Ovary (tissue), 9 donors: ENCODE measurements around the gene HIGD1A. TPM values are rescaled to one million over a fixed set of nuclear protein-coding genes. Genes with fewer than 3 reads are reported as not detected.

ENCODE experiments used
- DNase-seq, 5 donors: peaks; one replicate each; pipeline ENCODE4 v3.0.0-alpha.2; 2019 to 2020
- H3K27ac ChIP-seq, 2 donors: fragments of 200-600 bp; one replicate each; pipeline versions ENCODE4 v1.5.1 to v1.8.0; 2019 to 2022
- H3K27me3 ChIP-seq: fragments of 200-600 bp; one replicate; pipeline ENCODE4 v1.8.0; 2022
- H3K36me3 ChIP-seq: fragments of 200-600 bp; sonication (generic); one replicate; pipeline ENCODE4 v1.5.1; 2019
- H3K4me1 ChIP-seq: one replicate; pipeline ENCODE4 v1.8.1; 2013; ENCODE audit warnings: mild to moderate bottlenecking, moderate library complexity; ENCODE audit not compliant: insufficient read depth
- H3K4me3 ChIP-seq: fragments of 200-600 bp; sonication (generic); one replicate; pipeline ENCODE4 v1.5.1; 2017
- H3K9me3 ChIP-seq, 2 donors: fragments of 200-600 bp in 1 of 2; sonication (generic) in 1 of 2; one replicate each; pipeline versions ENCODE4 v1.5.1 to v1.8.1; 2013 to 2019; ENCODE audit warnings: mild to moderate bottlenecking in 1 of 2, moderate library complexity in 1 of 2
- EP300 ChIP-seq: sonication (generic); formaldehyde crosslinking; IDR thresholded peaks from one replicate; pipeline ENCODE4 v1.6.1; 2017; ENCODE audit warnings: antibody characterized with exemption
- POLR2A ChIP-seq: fragments of 450-650 bp; IDR thresholded peaks from one replicate; pipeline ENCODE4 v1.6.1; 2017; ENCODE audit warnings: antibody characterized with exemption, mild to moderate bottlenecking, moderate library complexity
- WGBS, 3 donors: extraction: QIAGEN DNeasy Blood & Tissue Kit in 1 of 3; methylation state at CpG; one replicate each; pipeline versions ENCODE4 v1.1.5 to v1.1.7; 2013 to 2017; 5-methylcytosine and 5-hydroxymethylcytosine counted together
- intact Hi-C, 4 donors: fragments of 100-400 bp; cut with DNase I; formaldehyde crosslinking; loops; one replicate each; pipeline versions ENCODE4 v1.11.0 to v1.15.1; 2022 to 2023
- polyA plus RNA-seq, 2 donors: library from polyadenylated mRNA; stranded (reverse); fragments of 200-250 nt in 1 of 2; fragments of 350-450 nt in 1 of 2; fragmentation: Illumina TruSeq in 1 of 2; extraction: RNeasy Lipid Tissue Mini Kit (QIAGEN cat#74804) in 1 of 2; gene quantifications; one replicate each; pipeline ENCODE4 v1.2.3, GENCODE V29; 2013 to 2014
- small RNA-seq: library from RNA; depleted of rRNA; stranded (forward); fragments of <200 nt; gene quantifications from one replicate; pipeline ENCODE3, GENCODE V24; 2016
- total RNA-seq, 7 donors: library from RNA; depleted of rRNA in 2 of 7; stranded (reverse); fragments of >200 nt in 2 of 7; fragmentation: NEBNext Ultra II Directional in 3 of 7; extraction: Animal tissue kit (Norgen Biotek cat#: 25700) in 3 of 7; gene quantifications; one replicate each; pipeline versions ENCODE4 v1.1.0 to v1.2.4, GENCODE V29; 2016 to 2023
- TF ChIP-seq, protein P1 (sequence below), 3 donors: fragments of 450-650 bp in 2 of 3; fragments of 200-600 bp in 1 of 3; IDR thresholded peaks; one replicate each; pipeline versions ENCODE4 v1.5.1 to v1.8.0; 2016 to 2022; ENCODE audit warnings: antibody characterized with exemption in 3 of 3, mild to moderate bottlenecking in 1 of 3
- donor health status: DM: no; HTN: no; CAD: no; lungs with moderate emphysema.
- donor health status: DM: no; HTN: no; CAD: no.
- donor health status: Bipolar disorder and iron deficiency.
- donor health status: DM: yes; HTN: yes; CAD: no.
- donor health status: DM: no; HTN: no; CAD: no.
- donor health status: DM: yes; HTN: yes; CAD: no.

The HIGD1A gene
- total and polyA plus RNA-seq, 9 donors: 44.6 to 126 (median 65.4) TPM

DNA sequence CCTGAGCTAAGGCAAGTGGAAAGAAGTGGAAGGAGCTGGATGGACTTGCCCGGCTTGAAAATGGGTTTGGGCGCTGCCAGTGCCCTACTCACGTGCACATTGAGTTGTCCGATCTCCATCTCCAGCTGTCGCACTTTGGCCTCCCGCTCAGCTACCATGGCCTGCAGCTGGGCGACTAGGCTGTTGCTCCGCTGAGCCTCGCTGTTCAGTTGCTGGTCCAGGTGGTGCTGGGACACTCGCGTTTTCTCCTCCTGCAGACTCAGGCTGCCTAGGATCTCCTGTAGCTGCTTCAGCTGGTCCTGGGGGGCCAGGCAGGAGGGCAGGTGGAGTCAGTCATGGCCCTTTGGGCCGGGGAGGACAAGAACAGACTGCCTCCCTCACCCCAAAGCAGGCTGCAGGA is 68.7 kb downstream of the HIGD1A start:
- Histone ChIP-seq H3K9me3 (no peaks in the 10 kb centered on the region), H3K27ac (no peak overlapping the region), H3K4me1 (no peaks in the 10 kb centered on the region), H3K36me3 (no peaks in the 10 kb centered on the region), H3K27me3 (no peaks in the 10 kb centered on the region), H3K4me3 (no peak overlapping the region)
- intact Hi-C loops: no loop called here
- TF ChIP-seq POLR2A (no peak), EP300 (no peak)
- TF ChIP-seq, protein P1, sequence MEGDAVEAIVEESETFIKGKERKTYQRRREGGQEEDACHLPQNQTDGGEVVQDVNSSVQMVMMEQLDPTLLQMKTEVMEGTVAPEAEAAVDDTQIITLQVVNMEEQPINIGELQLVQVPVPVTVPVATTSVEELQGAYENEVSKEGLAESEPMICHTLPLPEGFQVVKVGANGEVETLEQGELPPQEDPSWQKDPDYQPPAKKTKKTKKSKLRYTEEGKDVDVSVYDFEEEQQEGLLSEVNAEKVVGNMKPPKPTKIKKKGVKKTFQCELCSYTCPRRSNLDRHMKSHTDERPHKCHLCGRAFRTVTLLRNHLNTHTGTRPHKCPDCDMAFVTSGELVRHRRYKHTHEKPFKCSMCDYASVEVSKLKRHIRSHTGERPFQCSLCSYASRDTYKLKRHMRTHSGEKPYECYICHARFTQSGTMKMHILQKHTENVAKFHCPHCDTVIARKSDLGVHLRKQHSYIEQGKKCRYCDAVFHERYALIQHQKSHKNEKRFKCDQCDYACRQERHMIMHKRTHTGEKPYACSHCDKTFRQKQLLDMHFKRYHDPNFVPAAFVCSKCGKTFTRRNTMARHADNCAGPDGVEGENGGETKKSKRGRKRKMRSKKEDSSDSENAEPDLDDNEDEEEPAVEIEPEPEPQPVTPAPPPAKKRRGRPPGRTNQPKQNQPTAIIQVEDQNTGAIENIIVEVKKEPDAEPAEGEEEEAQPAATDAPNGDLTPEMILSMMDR (IDR thresholded peaks at IDR 0.05): no peak
- peak in 1 of 5 donors; percentile 3 for DNase-seq
- WGBS, 3 donors: 90 to 94% (median 91%) methylated on average over 12 of the region's 12 CpGs

DNA sequence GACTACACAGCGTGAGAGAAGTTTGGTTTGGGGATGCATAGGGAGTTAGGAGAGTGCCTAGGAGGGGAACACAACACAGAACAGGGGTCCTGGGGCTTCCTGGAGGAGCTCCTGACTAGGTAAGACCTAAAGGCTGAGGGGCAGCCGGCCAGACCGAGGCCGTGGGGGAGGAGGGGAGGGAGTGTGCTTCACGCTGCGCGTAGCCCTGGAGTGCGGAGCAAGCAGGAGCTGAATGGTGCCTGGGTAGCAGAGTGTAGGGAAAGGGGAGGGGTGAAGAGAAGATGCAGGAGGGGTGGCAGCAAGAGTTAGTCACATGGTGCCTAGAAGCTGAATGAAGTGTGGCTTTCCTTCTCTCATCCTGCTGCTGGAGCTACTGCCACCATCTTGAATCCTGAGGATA is 69.3 kb downstream of the HIGD1A start:
- 51 to 61% (median 60%) methylated on average over 8 of the region's 8 CpGs for WGBS, 3 donors

DNA sequence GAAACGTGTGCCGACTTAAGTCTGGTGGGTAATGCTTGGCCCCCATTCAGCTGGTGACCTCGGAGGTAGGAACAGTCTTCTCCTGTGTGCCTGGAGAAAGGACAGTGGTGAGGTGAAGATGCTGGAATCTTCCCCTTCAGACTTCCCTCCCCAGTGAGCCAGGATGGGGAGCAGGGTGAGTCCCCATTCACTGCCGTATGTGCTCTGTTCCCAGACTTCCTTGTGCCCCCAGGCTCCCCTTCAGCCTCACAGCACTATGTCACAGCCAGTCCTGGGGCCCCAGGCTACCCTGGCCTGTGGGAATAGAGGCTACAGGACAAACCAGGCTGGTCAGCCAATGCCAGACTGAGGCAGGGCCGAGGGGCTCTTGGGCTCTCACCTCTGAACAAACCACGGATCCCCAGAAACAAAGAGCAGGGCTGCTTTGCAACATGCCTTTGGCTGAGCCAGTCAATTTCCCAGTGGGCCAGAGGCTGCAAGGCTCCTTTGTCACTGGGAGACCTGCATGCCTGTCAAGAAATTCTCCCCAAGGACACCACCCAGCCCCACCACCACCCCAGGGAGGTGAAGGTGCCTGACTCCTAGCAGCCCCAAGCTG is 69.9 kb downstream of the HIGD1A start:
- H3K9me3 ChIP-seq: no peaks in the 10 kb centered on the region
- TF ChIP-seq POLR2A (no peak), EP300 (no peak)
- TF ChIP-seq, protein P1 (IDR thresholded peaks at IDR 0.05): no peak
- H3K4me3 ChIP-seq: no peak overlapping the region
- 78 to 89% (median 84%) methylated on average over 6 of the region's 6 CpGs for WGBS, 3 donors
- H3K27me3 ChIP-seq: no peaks in the 10 kb centered on the region
- H3K36me3 ChIP-seq: no peaks in the 10 kb centered on the region
- intact Hi-C loops: no loop called here
- H3K27ac ChIP-seq: no peak overlapping the region
- H3K4me1 ChIP-seq: peaks cover 2% of the 10 kb centered on the region
- DNase-seq: peak in 1 of 5 donors; percentile 1

More for the DNA sequence above, 69.3 kb downstream of the HIGD1A start:
- Histone ChIP-seq H3K27ac (no peak overlapping the region), H3K36me3 (no peaks in the 10 kb centered on the region), H3K9me3 (no peaks in the 10 kb centered on the region), H3K4me3 (no peak overlapping the region), H3K4me1 (no peaks in the 10 kb centered on the region), H3K27me3 (no peaks in the 10 kb centered on the region)
- DNase-seq: peak in 1 of 5 donors; percentile 2
- intact Hi-C loops: no loop called here
- TF ChIP-seq, protein P1 (IDR thresholded peaks at IDR 0.05): no peak
- no peak for TF ChIP-seq EP300
- TF ChIP-seq POLR2A: no peak

DNA sequence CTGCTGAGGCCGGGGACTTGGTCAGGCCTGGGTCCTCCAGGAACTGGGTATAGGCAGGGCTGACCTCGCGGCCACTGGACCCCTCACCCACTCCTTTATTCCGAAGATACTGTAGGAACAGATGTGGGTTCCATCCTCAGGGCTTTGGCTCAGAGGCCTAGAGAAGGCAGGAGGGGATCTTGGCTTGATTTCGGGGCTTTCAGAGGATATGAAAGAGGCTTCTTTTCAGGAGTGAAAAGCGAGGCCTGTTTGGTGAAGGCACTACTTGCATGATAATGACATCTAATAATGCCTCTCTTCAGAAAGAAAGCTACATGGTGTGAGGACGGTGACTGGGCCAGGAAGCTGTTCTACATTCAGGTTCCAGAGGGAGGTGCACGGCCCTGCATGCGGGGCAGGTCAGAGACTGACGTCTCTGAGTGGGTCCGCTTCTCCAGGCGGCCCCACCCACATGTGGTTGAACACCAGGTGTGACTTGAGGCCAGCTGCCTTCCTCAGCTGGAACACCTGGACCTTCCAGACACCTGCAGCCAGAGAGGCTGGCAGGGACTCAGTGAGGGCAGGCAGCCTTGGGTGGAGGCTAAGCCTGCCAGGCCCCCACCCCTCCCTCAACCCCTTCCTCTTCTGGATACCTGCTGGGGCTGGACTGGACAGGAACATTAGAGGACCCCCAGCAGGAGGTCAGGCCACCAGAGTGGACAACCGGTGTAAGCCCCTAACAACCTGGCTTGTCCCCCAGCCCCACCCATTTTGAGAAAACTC is 70.6 kb downstream of the HIGD1A start:
- peak in 1 of 5 donors; percentile 10 for DNase-seq
- TF ChIP-seq POLR2A: no peak
- TF ChIP-seq, protein P1 (IDR thresholded peaks at IDR 0.05): no peak
- TF ChIP-seq EP300: no peak
- intact Hi-C loops: no loop called here
- 86 to 87% (median 87%) methylated on average over 13 of the region's 13 CpGs for WGBS, 3 donors
- no peaks in the 10 kb centered on the region for H3K27me3 ChIP-seq
- no peaks in the 10 kb centered on the region for H3K36me3 ChIP-seq
- H3K27ac ChIP-seq: no peak overlapping the region
- H3K4me1 ChIP-seq: peaks cover 2% of the 10 kb centered on the region
- H3K4me3 ChIP-seq: no peak overlapping the region
- no peaks in the 10 kb centered on the region for H3K9me3 ChIP-seq

Small RNAs within 50 kb of the gene (small RNA-seq; reads per million reads assigned to genes)
- gene CCDC13: not detected

Other genes with a start within 250 kb of the HIGD1A start
- 10 to 100 TPM; 33.7 to 68.5 (median 46.0) TPM for gene SEC22C, start 222.5 kb downstream of the HIGD1A start, total RNA-seq
- gene SEC22C, start 222.5 kb downstream of the HIGD1A start, polyA plus RNA-seq: 10 to 100 TPM; 31.4 to 53.7 TPM
- gene SS18L2, start 213.6 kb downstream of the HIGD1A start, total RNA-seq: 10 to 100 TPM; 17.9 to 22.8 (median 20.2) TPM
- 10 to 100 TPM; 21.9 to 24.5 TPM for gene SS18L2, start 213.6 kb downstream of the HIGD1A start, polyA plus RNA-seq
- 100 to 1,000 TPM in 1 of 7 donors, 10 to 100 TPM in 6; 68.6 to 114 (median 89.7) TPM for gene NKTR, start 203.8 kb downstream of the HIGD1A start, total RNA-seq
- gene NKTR, start 203.8 kb downstream of the HIGD1A start, polyA plus RNA-seq: 10 to 100 TPM; 26.2 to 61.5 TPM
- gene ZBTB47, start 150.8 kb downstream of the HIGD1A start, total RNA-seq: 10 to 100 TPM; 14.1 to 41.9 (median 35.1) TPM
- gene ZBTB47, start 150.8 kb downstream of the HIGD1A start, polyA plus RNA-seq: 10 to 100 TPM in 1 of 2 donors, 1 to 10 TPM in 1; 7.7 to 18.8 TPM
- gene KLHL40, start 119.0 kb downstream of the HIGD1A start, total RNA-seq: not detected
- not detected for gene KLHL40, start 119.0 kb downstream of the HIGD1A start, polyA plus RNA-seq
- 1 to 10 TPM in 1 of 7 donors, under 1 TPM in 2, not detected in 4; 0.25 to 1.3 (median 0.79) TPM for gene HHATL, start 101.7 kb downstream of the HIGD1A start, total RNA-seq
- gene HHATL, start 101.7 kb downstream of the HIGD1A start, polyA plus RNA-seq: under 1 TPM in 1 of 2 donors, not detected in 1; 0.12 TPM
- gene CCDC13, start 31.2 kb downstream of the HIGD1A start, total RNA-seq: 1 to 10 TPM in 3 of 7 donors, under 1 TPM in 4; 0.24 to 5.7 (median 0.60) TPM
- gene CCDC13, start 31.2 kb downstream of the HIGD1A start, polyA plus RNA-seq: 1 to 10 TPM in 1 of 2 donors, under 1 TPM in 1; 0.75 to 1.6 TPM
- gene ACKR2, start 5.0 kb upstream of the HIGD1A start, total RNA-seq: 1 to 10 TPM in 4 of 7 donors, under 1 TPM in 3; 0.33 to 4.4 (median 1.0) TPM
- 1 to 10 TPM in 1 of 2 donors, under 1 TPM in 1; 0.82 to 2.7 TPM for gene ACKR2, start 5.0 kb upstream of the HIGD1A start, polyA plus RNA-seq
- gene CYP8B1, start 71.4 kb upstream of the HIGD1A start, total RNA-seq: under 1 TPM in 2 of 7 donors, not detected in 5; 0.05 to 0.46 TPM
- not detected for gene CYP8B1, start 71.4 kb upstream of the HIGD1A start, polyA plus RNA-seq
- gene ZNF662, start 101.7 kb upstream of the HIGD1A start, total RNA-seq: 10 to 100 TPM in 5 of 7 donors, 1 to 10 TPM in 2; 9.0 to 29.8 (median 24.6) TPM
- 10 to 100 TPM in 1 of 2 donors, 1 to 10 TPM in 1; 8.1 to 11.1 TPM for gene ZNF662, start 101.7 kb upstream of the HIGD1A start, polyA plus RNA-seq
- gene GASK1A, start 174.8 kb upstream of the HIGD1A start, total RNA-seq: 10 to 100 TPM in 6 of 7 donors, 1 to 10 TPM in 1; 6.3 to 41.3 (median 26.9) TPM
- 1 to 10 TPM; 5.4 to 5.8 TPM for gene GASK1A, start 174.8 kb upstream of the HIGD1A start, polyA plus RNA-seq